GM12892 (cell line): Measurements from ENCODE around the gene SYT8.
"Not testable (repeated sequence)": the region's sequence is repeated elsewhere in the genome, so short reads cannot be mapped to it uniquely, and the experiment has no call there.

ENCODE experiments used
- POLR2A ChIP-seq: IDR thresholded peaks from 2 replicates; pipeline ENCODE4 v1.6.1; 2011; ENCODE audit warnings: low read depth, low read length, control low read depth
- TAF1 ChIP-seq: IDR thresholded peaks from 2 replicates; pipeline ENCODE4 v1.6.1; 2011; ENCODE audit warnings: low read depth, mild to moderate bottlenecking, control low read depth, low read length, borderline replicate concordance

DNA sequence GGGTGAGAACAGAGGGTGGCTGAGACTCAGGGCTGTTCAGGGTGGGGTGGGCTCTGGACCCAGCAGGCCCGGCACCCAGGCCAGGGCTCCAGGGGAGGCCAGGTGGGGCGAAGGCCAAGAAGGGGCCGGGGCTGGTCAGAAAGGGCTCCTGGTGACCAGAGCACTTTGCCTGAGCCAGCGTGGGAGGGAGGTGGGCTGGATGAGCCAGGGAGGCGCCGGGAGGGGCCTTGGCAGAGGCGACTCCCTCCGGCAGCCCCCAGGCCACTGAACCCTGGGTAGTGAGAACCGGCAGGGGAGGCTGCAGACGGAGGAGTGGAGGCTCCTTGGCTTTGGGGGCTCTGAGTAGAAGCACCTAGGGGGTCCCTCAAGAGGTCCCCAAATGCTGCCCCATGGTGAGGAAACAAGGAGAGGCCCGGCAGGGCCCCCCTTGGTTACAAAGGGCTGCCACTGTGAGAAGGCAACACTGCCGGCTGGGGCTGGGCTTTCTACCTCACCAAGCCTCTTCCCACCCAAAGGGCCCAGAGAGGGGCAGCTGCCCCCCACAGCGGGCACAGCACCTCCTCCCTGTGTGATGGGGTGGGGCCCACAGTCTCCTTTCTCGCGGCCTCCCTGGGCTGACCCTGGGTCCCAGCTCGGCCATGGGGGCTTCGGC, 39.8 kb downstream of the SYT8 start:
- not testable (repeated sequence) for TF ChIP-seq POLR2A, TAF1
